HG03280 (cell line): ENCODE measurements around the gene TTLL12.

ENCODE experiments used
- ATAC-seq: cut with Tn5 transposase; IDR thresholded peaks from one replicate; pipeline ENCODE4 v1.9.1; 2021; ENCODE audit warnings: mild to moderate bottlenecking, moderate library complexity; ENCODE audit not compliant: unreplicated experiment

TTLL12 gene

DNA sequence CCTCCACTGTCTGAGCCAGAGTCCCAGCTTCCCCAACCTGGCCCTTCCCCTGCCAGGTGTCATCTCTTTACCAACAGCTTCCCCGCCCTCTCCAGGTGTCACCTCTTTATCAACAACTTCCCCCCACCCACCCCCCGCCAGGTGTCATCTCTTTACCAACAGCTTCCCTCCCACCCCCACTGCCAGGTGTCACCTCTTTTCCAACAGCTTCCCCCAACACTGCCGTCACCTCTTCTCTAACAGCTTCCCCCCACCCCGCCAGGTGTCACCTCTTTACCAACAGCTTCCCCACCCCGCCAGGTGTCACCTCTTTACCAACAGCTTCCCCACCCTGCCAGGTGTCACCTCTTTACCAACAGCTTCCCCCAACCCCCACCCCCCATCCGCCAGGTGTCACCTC is 29.8 kb upstream of the TTLL12 start:
- no peak for ATAC-seq

DNA sequence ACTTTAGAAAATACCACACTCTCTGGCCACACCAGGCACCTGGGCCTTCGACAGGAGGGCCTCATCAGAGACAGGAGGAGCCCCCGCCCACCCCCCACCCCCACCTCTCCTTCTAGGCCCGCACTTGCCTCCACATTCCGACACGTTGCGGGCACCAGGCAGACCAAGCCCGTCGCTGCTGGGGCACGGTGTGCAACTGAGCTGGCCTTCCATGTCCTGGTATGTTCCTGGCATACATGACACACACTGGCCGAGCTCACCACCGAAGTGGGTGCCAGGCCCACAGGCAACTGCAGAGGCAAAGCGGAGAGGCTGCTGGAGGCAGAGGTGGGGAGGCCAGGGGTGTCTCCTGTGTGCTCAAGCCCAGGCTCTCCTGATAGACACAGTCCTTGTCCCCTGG is 27.0 kb upstream of the TTLL12 start:
- no peak for ATAC-seq

DNA sequence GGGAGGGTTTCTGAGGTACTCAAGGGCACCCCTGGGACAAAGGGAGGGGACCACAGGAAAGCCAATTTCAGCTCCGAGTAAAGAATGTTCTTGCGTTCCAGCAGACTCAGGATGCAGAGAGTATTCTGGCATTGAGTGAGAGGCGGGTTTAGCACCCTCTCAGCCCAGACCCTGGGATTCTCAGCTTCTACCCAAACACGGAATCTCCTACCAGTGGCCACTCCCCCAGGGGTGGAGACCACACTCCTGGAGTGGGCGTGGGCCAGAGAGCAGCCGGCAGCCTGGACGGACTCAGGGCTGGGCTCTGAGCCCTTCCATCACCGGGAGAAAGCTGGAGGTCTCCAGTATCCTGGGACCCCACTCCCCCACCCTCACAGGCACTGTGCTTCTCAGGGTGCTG is 26.1 kb upstream of the TTLL12 start:
- ATAC-seq = no peak

GRCh38 chr22:43212434-43212952 is 25.6 kb upstream of the TTLL12 start:
- ATAC-seq = no peak

DNA sequence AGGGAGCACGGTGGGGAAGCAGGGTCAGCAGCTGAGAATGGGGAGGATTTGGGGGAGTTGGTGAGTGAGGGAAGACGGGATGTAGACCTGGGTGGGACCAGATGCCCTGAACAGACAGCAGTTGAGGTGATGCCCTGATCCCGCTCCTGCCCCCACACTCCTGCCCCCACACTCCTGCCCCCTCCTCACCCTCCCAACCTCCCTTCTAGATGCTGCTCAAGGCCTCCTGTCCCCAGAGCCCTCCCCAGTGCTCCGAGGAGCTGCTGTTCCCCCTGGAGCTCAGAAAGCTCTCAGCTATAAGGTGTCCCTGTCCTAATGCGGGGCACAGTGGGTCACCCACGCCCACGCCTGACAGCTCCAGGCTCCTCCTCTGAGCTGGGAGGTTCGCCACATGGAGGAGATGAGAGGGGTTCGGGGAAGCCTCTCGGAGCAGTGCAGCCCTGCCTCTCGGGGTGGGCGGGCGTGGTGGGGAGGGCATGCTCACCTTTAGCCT is 25.1 kb upstream of the TTLL12 start:
- no peak for ATAC-seq

- no peak for ATAC-seq
Measured at GRCh38 chr22:43210631-43211515, 23.9 kb upstream of the TTLL12 start.

DNA sequence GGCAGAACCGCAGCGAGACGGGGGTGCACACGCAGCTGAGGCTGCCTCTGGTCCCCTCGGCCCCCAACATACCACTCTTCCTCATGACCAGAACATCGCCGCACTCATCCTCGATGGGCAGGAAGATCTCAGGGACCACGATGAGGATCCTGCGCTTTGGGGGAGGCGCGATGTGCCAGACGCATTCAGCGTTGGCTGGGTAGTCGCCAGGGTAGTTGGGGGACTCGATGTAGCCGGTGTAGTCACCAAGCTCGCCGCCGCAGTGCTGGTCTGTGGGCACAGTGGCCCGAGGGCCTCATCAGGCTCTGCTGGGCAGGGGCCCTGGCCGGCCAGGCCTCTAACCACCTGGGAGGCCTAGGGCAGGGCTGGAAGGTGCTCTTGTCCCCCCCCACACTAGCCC is 23.0 kb upstream of the TTLL12 start:
- no peak for ATAC-seq

DNA sequence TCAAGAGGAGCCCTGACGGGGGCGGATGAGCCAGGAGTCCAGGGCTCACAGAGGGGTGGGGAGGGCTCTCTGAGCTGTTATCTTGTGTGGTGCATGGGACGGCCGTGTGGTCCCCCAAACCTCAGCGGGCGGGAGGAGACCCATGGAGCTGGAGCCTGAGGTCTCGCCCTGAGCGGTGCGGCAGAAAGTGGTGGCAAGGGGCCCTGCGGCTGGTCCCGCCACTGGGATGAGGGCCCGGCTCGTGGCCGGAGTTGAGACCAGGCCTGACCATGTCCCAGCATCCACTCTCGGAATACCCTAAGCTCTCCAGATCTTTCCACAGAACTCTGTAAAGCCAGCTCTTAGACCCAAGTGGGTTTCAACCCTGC is 22.6 kb upstream of the TTLL12 start:
- ATAC-seq = no peak

DNA sequence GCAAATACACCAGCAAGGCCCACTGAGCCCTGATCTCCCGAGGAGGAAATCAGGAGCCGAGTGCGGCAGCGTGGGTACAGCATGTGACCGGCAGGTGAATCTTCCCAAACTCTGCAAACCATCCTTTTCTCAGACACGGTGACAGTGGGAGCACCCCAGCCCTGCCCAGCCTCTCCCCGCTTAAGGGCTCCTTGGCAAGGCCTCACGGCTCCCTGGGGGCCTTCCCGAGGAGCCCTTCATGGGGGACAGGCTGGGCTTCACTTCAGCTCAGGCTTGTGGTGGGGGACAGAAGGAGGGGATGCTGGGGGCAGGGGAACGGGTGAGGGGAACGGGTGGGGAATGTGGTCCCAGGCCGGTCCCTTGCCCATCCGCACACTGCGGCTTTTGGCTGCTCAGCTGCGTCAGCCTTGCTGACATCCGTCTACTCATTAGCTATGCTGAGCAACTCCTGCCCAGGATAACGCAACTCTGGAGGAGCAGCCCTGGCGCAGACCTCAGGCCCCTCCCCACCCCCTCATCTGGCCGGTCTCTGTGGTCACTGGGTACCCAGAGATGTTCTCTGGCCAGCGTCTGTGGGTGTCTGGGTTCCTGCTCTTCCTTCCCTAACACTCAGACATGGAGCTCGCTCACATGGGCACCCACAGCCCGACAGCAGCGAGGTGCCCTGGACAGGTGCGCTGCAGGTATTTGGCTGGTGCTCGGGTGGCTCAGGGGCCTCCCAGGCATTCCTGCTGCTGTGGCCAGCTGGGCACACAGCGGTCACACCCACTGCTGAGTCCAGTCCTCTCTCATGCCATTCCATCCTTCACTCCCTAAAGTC is 22.0 kb upstream of the TTLL12 start:
- ATAC-seq = no peak

DNA sequence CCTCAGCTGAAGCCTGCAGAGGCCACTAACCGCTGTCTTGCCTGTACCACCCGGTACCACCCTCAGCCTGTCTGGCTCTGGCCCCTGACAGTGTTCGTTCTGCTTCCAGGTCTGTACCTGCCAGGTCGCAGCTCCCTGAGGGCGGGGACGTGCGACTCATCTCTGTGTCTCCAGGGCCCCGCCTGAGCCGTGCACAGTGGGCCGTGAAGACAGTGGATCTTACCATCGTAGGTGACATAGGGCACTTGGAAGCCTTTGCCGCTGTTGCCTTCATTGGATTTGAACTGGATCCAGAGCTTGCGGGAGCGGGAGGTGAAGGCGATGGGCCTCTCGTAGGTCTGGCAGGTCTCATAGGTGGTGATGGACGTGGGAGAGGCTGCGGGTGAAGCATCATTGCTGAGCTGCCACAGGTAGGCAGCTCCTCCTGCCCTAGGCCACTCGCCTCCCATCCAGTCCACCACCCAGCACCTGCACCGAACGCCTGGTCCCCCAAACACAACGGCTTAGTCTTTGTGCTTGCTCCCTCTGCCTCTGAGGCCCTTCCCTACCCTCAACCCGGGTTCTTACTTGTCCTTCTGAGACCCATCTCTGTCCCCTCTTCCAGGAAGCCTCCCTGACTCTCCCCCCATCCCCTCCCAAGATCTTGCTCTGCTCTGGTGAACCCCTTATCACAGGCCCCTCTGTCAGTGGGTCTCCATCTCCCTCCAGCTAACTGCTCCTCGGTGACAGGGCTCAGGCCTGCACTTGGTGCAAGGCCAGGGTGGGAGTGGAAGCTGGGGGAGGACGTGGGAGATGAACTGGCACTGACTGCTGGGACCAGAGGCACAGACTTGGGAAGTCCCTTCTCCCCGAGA is 21.1 kb upstream of the TTLL12 start:
- no peak for ATAC-seq

GRCh38 chr22:43207386-43207785 is 20.5 kb upstream of the TTLL12 start:
- no peak for ATAC-seq

GRCh38 chr22:43206509-43207161 is 19.7 kb upstream of the TTLL12 start:
- no peak for ATAC-seq

GRCh38 chr22:43205748-43206508 is 19.0 kb upstream of the TTLL12 start:
- no peak for ATAC-seq

GRCh38 chr22:43205261-43205691 is 18.3 kb upstream of the TTLL12 start:
- ATAC-seq = no peak

GRCh38 chr22:43203471-43203981 is 16.6 kb upstream of the TTLL12 start:
- ATAC-seq = no peak

- no peak for ATAC-seq
Measured at GRCh38 chr22:43202756-43203410, 15.9 kb upstream of the TTLL12 start.

DNA sequence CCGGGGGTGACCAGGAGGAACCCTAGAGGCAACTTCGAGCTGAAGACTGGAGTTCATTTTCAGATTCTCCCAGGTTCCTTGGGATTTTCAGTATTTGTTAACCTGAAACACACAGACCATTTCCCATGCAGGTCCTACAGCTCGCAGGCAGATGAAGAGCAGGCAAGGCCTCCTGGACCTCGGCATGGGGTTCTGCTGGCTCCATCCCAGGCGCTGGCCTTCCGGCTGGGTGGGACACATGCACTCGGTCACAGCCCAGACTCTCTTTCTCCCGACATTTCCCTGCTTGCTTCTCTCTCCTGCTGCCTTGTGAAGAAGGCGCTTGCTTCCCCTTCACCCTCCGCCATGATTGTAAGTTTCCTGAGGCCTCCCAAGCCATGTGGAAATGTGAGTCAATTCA is 15.4 kb upstream of the TTLL12 start:
- ATAC-seq = no peak

DNA sequence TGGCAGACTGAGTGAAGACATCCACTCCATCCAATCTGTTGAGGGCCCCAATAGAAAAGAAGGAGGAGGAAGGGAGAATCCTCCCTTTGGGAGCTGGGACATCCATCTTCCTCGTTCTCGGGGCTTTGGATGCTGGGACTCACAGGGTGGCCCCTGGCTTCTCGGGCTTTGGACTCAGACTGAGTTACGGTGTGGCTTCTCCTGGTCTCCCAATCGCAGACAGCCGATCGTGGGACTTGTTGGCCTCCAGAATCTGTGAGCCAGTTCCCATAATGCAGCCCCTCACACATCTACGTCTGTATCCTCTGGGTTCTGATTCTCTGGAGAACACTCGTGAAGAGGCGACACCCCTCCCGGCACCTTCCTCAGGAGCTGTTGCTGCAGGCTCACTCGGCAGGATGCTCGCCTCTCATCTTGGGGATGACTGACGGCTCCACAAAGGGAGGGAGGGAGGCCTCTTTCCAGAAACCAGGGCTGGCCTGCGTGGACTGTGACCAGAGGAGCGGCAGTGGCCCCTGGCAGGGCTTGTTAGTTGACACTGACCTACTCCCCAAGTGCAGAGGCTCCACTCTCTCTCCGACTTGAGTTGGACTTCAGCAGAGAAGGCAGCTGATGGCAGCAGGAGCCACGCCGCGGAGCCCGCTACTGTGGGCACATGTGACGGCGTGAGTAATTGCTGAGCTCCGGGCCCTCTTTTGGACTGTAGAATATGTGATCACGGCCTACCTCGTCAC is 14.7 kb upstream of the TTLL12 start:
- ATAC-seq = no peak
